Mesenteric fat pad (tissue), 1 donor: ENCODE data around the gene DEFB112. TPM values are rescaled to one million over a fixed set of nuclear protein-coding genes. Genes with fewer than 3 reads are reported as not detected.

ENCODE experiments used
- DNase-seq: peaks from one replicate; pipeline ENCODE4 v3.0.0-alpha.2; 2020; ENCODE audit warnings: low spot score
- long read RNA-seq: library from polyadenylated mRNA; unstranded; transcript quantifications from one replicate; pipeline ENCODE4 v2.0.0, GENCODE V29; 2020
- total RNA-seq: library from RNA; stranded (reverse); fragmentation: NEBNext Ultra II Directional; extraction: Animal tissue kit (Norgen Biotek cat#: 25700); gene quantifications from one replicate; pipeline ENCODE4 v1.2.1, GENCODE V29; 2021
- donor health status: DM: yes; HTN: yes; CAD: no.

Gene DEFB112, protein sequence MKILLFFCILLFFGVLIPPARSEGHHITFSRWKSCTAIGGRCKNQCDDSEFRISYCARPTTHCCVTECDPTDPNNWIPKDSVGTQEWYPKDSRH
- total RNA-seq, result not detected
- long read RNA-seq, result 0 reads

DNA sequence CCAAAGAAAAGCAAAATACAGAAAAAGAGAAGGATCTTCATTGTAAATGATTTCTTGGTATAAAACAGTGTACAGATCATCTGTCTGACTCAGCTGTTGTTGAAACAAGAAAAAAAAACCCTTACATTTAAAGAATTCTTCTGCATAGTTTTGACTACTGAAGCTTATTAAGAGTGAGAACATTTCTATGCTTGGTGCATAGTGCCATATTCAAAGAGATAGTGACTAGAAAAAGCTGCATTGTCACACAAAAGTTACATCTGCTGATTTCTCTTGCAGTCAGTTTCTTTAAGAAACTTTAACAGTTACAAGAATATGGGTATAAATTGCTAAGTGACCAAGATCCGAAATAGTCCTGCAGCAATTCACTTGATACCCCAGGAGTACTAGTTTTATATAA, at the start of gene DEFB112:
DEFB112 (minus strand) TSS at position 101 of the 400 bp plus-strand sequence; CDS start at position 41, 60 bp downstream.
- no peak for DNase-seq

DNA sequence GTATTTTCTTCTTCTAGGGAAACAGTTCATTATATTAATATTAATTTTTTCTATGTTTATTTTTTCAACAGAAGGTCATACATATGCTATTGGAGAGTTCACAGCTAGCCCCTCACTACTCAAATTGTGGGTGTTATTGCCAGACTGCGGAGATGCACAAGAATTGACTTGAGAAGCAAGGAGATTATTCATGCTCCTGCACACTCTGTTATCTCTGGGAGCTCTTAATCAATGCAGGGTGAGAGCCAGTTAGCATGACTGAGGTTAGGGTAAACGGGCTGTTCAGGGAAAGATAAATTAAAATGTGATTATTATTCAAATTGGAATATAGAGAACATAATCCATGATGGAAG, 48.9 kb upstream of the DEFB112 start:
- no peak for DNase-seq

DNA sequence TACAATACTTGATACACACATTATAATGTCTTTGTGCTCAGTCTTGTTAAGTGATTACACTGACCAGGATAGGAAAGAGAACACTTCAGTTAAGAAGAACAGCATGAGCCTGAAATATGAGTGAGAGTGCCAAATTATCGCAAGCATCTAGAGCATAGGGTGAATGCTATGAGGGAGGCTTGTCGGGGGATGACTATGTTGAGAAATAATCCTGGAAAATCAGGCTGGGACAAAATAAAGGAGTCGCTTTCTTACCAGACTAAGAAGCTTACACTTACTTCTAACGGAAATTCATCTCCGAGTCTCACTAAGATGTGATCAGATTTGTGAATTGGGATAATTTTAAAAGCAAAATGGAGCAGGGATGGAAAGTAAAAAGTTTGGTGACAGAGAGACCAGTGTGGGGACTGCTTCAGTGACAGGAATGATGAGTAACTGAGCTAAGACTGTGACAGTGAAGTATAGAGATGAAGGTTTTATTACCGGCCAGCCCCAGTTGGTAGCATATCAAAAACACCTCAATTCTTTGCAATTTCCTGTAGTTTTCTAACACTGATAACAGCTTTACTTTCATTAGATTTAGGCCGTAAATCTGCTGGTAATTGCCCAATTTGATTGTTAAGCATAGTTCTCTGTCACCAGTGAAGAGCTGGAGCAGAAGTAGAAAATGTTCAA, 48.4 kb upstream of the DEFB112 start:
- no peak for DNase-seq

DNA sequence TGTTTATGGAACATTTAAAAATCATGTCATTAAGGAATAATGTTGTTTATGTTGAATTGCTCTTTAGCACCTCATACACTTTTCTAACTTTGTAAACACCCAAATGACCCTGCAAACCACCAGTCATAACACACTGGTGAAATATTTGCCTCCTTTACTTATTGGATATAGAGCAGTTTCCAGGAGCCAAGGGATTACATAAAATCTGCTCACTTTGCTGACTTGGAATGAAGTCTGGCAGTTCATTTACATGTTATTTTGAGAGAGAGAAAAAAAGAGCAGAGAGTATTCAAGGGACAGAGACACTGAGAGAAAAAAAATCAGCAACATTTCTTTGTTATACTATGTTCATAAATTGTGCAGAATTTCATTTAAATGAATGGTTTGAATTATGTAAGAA, 46.6 kb upstream of the DEFB112 start:
- DNase-seq, result no peak

DNA sequence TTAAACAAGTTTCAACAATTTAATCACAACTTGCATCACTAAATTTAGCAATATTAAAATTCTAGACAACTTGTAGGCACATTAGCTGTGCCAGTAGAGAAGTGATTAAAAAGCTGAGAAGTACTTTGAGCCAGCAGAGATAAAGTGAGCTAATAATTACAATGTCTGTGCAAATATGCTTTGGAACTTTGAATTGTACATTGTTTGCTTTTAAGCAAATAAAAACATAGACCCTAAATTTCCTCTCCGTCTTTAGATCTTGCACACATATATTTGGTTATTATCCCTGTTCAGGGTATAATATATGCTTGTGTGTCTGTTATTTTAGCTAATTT, 44.2 kb upstream of the DEFB112 start:
- no peak for DNase-seq

DNA sequence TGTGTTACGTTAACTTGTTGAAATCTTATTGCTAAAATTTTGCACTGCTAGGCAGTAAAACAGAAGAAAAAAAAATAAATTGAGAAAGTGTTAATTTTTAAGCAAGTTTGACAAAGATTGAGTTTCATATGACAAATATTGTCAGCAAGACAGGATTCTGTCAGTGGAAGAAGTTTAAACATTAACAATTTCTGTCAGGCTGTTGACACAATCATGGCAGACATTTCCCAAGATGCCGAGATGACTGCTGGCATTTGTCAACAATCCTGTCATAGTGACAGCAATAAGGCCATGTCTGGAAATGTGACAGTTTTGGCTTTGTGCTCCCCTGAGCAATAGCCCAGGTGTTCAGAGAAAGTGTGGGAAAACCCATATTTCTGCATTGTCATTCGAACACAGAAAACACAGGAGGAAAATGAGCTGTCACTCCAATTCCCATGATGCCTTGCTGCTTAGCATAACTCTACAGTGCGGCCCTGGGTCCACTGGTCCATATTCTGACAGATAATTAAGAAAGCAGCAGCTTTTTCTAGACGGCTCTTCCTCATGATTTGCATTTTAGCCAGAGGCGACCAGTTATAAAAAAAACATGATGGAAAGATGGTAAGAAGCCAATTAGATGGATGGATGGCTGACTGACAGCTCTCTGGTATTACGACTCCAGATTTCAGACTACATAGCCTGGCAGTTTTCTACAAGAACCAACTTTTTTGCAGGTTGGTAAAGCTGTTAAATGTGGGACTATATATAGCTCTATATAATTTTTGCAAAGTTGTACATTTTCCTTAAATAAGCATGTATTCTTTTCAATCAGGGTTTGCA, 43.6 kb upstream of the DEFB112 start:
- no peak for DNase-seq

DNA sequence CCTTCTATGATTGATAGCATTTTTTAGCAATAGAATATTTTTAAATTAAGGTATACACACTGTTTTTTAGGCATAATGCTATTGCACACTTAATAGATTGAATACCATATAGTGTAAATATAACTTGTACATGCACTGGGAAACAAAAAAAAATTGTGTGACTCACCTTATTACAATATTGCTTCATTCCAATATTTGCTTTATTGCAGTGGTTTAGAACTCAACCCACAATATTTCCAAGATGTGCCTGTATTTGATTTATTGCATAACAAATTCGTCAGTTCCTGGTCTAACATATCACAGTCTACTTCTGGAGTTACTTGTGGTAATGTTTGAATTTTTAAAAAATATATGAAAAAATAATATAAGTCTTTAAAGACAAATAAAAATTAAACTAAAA, 41.9 kb upstream of the DEFB112 start:
- no peak for DNase-seq

DNA sequence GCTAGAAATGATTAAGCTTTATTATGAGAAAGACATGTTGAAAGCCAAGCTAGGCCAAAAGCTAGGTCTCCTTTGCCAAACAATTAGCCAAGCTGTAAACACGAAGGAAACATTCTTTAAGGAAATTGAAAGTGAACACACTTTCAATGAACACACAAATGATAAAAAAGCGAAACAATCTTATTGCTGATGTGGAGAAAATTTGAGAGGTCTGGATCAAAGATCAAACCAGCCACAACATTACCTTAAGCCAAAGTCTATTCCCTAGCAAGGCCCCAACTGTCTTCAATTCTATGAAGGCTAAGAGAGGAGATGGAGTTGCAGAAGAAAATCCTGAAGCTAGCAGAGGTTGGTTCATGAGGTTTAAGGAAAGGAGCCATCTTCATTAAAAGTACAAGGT, 40.2 kb upstream of the DEFB112 start:
- no peak for DNase-seq

DNA sequence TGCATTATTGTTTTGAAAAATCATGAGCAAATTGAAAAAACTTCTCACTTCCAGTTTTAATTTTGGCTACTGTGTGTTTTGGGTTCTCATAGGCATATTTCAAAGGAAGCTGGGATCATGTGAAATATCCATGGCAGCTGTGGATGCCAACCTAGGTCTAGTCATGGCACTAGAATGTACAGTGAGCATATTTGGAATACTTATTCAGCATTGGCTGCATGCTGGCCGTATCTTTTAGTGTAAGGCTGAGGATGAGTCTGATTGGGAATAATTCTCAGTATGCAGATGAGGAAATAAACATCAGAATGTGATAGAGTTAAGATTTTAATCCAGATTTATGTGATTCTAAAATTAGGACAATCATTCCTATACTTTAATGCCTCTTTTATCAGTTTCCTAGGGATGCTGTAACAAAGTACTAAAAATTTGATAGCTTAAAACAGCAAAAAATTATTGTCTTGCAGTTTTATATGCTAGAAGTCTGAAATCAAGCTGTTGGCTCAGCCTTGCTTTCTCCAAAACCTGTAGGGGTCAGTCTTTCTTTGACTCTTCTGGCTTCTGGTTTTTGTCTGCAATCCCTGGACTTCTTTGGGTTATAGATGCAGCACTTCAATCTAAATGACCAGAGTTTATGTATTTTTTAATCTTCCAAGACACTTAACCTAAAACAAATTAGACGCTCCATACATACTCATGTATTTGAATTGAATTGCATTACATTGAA, 37.7 kb upstream of the DEFB112 start:
- no peak for DNase-seq

DNA sequence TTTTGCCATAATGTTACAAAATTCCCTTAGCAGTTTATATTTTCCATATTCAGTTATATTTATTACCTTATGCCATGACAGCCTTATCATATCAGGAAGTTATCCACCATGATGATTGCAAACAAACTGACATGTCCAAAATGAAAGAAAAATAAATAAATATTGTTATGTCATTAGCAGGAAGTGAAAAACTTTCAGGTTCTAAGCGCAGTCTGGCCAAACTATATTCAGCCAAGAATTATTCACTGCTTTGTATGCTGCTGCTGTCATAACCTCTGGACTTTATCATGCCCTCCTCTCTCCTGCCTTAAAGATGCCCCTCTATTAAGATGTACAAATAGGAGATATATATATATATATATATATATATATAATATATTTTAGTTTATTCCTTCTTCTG, 27.7 kb upstream of the DEFB112 start:
- DNase-seq, result no peak

DNA sequence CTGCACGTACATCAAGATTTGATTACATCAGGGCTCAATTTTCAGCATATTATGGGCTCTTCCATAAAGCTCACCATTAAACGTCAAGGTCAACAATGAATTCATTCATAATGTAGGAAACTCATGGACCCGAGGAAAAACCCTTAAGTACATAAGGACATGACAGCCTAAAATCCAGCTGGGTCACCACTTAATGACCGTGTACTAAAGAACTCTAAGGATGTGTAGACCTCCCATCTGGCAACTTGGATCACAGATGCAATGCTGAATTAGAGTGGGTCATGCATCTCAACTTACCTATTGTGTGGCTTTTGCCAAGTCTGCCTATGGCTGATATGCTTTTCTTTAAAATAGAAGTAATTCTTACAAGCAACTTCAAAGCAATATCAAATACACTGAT, 26.7 kb upstream of the DEFB112 start:
- DNase-seq, result no peak

DNA sequence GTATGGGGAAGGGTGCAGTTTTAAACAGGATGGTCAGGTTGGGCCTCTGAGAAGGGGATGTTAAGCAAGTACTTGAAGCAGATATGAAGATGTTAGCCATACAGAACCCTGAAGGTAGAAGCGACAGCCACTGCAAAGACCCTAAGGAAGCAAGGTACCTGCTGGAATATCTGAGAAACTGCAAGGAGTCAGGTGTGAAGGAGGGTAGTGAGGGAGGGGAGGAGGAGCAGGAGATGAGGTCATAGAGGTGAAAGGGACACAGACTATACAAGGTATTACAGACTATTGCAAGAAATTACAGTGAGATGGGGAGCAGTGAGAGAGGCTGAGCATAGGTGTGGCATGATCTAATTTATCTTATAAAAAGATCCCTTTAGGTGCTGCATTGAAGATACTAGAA, 22.2 kb upstream of the DEFB112 start:
- DNase-seq, result no peak

DNA sequence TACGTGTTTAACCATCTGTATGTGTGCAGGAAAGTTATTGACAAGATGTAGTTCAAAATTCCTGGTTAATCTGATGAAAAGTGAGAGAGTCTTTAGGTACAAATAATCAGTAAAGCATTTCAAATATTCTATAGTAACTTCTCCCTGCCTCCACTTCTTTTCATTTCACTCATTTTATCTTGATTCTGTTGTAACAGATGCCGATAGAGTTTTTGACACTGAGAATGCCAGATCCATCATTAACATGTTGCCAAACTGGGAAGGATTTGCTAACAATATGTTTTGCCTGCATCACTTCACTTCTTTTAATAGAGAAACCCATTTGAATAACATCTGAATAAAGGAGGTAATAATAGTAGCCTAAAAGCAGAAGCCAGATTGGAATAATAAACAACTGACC, 20.4 kb upstream of the DEFB112 start:
- DNase-seq, result no peak

DNA sequence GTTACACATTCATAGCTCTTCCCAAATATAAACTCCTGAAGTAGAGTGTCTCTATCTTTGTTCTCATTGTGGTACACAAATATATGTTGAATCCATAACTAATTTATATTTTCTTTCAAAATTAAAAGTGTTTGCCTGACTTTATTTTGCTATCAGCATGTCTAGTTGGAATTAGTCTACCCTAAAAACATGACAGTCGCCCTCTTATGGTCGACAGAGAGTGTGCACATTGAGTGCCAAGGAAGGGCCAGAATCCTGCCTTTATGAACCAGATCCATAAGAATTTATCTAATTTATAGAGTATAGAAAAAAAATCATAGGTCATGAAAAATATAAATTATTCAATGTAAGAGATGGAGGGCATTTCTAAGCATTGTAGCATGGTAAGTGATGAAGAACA, 12.3 kb upstream of the DEFB112 start:
- DNase-seq, result no peak

DNA sequence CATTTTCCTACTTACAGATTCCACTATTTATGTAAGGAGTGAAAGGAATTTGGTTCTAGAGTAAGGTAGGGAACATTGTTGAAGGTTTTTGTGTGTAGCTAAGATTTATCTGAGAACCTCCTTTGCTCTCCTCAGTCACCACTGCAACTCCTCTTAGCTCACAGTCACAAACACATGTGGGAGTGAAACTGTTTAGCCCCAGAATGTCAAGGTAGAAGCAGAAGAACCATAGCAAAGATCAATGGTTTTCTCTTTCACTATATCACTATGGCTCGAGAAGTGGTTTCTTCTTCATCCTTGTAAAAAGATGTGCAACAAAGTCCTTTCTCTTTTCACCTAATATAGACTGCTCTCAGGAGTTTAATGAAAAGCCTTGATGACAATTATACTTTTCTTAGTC, 6.5 kb upstream of the DEFB112 start:
- no peak for DNase-seq

DNA sequence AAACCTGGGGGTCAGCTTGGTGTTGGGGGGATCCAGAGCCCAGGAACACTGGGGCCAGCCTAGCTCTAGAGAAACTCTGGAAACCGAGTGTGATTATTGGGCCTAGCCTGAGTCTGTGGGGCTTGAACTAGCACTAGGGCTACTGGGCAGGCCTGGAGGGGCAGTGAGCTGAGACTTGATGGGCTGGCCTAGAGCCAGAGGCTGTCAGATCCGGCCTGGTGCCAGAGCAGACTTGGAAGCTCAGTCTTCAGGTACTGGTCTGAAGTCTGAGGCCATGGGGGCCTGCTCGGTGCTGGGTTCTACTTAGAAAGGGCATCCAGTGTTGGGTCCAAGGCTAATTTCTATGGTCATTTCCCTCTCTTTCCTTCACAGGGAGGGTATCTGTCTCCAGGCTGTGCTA, 2.7 kb downstream of the DEFB112 start:
- DNase-seq, result no peak

DNA sequence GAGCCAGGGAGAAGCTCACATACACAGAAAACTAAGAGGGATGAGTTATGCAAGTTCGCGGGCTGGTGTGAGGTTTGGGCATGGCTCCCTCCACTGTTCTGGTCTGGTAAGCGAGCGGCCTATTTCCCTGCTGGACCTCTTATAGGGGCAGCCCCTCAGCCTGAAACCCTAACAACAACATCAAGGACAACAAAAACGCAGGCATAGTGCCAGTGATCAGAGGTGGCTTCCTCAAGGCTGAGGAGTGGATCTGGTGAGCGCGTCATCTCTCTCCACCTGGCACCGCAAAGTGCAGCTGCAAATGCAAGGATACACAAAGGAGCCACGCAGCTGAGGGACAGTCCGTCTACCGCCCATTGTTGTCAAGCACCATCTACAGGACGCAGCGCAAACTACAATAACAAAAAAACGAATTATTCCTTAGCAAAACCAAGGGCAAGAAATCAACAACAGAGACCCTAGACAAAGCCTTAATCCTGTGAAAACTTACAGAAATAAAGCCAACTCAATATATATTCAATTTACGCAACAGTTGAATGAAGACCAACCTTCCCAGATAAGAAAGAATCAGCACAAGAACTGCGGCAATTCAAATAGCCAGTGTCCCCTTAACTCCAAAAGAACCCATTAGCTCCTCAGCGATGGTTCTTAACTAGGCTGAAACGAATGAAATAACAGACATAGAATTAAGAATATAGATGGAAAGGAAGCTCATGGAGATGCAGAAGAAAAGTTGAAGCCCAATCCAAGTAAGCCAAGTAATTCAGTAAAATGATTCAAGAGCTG, 18.8 kb downstream of the DEFB112 start:
- no peak for DNase-seq

DNA sequence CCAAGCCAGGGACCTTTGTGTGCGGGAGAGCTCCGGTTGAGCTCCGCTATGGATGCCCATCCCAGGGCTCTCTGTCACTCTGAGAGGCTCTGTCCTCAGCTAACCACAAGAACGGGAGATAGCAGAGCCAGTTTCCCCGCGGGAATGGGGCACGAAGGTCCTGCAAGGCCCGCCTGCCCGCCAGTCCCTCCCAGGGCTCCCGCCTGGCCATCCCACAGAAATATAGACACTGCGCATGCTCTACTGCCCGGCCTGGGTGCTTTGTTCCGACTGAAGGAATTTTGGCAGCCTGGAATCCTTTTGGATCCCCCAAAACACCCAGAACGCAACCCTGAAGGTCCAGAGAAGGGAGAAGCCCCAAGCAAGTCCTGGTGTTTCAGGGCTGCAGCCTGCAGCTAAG, 19.4 kb downstream of the DEFB112 start:
- no peak for DNase-seq

DNA sequence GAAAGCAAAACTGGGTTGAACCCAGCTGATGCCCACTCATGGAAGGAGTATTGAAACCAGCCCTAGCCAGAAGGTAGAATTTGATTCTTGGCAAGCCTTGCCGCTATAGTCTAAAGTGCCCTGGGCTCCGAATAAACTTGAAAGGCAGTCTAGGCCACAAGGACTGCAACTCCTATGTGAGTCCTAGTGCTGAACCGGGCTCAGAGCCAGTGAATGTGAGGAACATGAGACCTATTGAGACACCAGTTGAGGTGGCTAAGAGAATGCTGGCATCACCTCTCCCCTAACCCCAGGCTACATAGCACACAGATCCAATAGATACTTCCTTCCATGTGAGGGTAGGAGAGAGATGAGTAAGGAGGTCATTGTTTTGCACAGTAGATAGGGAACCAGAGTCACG, 24.5 kb downstream of the DEFB112 start:
- DNase-seq, result no peak

DNA sequence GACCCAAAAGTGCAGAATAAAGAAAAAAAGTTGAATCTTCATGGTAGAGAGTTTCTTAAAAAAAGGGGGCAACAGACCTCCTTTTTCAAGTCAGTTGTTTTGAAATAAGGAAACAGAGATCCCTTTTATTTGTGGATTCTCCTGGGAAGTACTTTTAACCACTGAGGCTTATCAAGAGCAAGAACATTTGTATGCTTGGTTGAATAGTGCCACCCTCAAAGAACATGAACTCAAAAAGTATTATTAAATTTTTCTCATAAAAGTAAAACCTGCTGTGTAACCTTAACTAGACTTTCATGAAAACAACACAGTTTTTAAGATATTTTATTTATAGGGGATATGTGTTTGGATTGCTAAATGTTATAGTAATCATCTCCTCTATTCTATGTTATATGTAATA, 27.8 kb downstream of the DEFB112 start, which contains the start of gene DEFB110:
DEFB110 (minus strand) TSS at position 101 of the 400 bp plus-strand sequence; CDS start at position 42, 59 bp downstream.
- no peak for DNase-seq

DNA sequence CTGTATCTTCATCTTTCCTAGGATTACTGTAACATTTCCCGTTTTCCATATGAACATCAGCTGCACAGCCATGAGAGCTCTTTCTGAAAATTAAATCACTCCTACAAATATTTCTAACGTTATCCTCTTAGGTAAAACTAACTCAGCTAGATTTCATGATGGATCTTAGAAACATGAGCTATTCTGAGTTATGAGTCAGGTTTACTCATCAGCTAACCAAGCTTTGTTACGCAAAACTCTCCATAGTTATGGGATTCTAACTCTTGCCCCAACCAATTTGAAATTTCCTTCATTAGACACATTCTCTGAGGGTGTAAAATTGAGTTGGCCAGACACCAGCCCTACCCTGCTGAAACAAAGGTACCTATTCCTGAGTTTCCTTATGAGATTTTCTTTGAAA, 41.9 kb downstream of the DEFB112 start:
- no peak for DNase-seq
